ENCODE results near the gene ABCB6.
A peak's percentile ranks its signal among the peaks of the same experiment; 100 is the strongest.
"Not testable (repeated sequence)": the region's sequence is repeated elsewhere in the genome, so short reads cannot be mapped to it uniquely, and the experiment has no call there.

Gene ABCB6

DNA sequence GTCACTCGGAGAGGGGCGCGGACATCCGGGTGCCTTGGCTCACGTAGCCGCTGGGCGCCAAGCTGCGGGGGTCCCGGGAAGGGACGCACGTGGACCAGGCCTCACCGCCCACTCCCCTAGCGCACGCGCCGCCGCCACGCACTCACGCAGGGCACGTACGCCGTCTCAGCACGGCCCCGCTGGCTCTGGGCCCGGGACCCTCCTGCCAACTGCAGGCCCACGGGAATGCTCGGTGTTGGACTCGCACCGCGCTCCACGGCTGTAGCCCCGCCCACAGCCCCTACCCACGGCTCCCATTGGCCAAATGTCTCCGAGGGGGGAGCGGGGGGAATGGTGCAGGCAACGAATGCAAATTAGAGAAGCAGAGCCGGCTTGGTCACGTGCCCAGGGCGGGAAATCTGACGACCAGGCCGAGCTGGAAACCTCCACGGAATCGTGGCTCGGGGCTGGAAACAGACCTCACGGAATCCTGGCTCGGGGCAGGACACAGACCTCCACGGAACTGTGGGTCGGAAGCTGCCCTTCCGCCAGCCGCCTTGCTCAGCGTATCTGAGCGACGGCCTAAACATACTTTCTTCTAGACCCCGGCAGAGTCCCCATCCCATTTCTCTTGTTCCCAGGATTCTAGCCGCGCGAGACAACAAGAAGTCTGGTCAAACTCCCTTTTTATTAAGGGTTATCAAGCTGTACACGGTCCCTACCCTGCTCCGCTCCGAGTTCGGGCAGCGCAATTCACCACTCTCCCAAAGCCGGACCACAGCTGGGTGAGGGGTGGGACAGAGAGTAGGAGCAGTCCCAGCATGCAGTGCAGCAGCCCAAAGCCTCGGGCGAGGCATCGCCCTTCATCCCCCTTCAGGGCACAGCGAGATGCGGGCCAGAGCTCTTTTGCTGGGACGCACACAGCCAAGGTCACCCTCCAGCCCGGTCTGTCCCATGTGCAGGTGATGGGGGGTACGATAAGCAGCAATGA is at the start of gene ABCB6:
Gene ABCB6, minus strand, starts transcription at position 227 of the 970 bp plus-strand sequence. CDS start 285 bp downstream, outside the sequence.
- DNase-seq (ENCODE audit: low read depth) = peak; percentile 96

DNA sequence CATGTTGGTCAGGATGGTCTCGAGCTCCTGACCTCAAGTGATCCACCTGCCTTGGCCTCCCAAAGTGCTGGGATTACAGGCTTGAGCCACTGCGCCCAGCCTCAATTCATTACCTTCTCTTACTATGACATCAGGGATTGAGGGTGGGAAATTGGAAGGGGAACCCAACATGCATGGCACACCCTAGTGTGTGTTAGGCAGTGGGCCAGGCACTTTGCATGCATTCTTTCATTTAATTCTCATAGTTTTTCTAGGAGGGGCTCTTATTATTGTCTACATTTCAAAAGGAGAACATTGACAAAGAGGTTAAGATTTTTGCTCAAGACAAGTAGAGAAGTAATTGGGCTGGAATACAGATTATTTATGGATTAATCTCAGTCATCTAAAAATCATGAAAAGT is 49.5 kb upstream of the ABCB6 start:
- no peak for DNase-seq (ENCODE audit: low read depth)

DNA sequence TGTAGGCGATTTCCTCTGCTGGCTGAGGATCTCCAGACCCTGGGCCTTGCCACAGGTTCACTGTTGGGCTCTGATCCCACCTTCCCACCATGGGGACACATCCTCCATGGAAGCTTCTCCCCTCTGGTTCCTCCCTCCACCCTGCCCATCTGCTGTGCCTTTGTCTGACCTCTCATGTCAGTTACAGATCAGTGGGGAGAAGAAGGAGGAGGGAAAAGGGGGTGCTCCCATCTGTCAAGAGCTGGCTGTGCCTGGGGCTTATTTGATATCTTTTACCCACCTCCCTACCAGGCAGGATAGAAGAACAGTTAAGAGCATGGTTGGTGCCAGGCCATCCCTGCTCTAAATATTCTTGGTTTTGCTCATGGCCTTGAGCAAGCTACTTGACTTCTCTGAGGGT is 48.1 kb upstream of the ABCB6 start:
- DNase-seq (ENCODE audit: low read depth) = no peak

DNA sequence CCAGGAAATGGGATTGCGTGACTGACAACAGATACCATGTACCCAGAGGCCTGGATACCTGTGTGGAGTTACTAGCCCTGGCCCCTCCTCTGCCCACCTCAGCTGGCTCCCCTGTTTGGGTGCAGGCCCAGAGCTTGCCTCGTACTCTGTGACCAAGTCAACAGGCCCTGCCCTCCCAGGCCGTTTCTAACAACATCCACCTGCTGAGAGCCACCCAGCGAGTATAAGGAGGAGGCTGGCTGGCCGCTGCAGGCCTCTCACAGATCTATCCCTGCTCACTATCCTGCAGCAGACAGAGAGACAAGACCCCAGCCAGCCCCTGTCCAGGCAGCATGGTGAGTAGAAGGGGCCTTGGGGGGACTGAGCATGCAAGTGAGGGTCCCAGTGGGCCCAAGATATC is 47.5 kb upstream of the ABCB6 start:
- DNase-seq (ENCODE audit: low read depth) = no peak

DNA sequence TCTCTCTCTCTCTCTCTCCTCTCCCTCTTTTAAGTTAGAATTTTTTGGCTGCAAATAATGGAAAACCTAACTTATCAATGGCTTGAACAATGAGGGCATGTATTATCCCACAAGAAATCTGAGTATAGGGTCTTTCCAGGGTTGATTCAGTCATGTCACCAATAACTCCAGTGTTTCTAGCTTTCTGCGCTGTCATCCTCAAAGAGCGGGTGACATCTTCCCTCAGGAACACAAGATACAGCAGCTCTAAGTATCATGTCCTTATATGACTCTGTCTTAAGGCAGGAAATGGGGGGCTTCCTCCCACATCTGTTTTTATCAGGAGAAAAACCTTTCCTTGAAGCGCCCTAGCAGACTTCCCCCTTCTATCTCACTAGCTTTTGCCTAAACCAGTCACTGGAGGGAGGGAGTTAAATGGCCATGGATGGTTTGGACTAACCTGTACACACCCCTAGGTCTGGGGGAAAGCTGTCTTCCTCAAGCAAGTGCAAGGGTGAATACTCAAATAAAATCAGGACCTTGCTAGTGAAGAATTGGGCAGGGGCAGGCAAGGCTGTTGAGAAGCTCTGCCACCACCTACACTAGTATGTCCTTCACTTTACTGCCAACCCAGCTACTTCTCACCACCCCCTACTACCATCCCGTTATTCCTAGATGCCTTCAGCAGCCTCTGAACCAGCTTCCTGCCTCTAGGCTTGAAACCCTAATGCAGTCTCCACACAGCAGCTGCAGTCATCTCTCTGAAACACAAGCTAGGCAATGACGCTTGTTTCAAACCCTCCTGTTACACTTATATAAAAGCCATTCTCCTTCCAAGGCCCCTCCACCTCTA is 42.5 kb upstream of the ABCB6 start:
- no peak for DNase-seq (ENCODE audit: low read depth)

DNA sequence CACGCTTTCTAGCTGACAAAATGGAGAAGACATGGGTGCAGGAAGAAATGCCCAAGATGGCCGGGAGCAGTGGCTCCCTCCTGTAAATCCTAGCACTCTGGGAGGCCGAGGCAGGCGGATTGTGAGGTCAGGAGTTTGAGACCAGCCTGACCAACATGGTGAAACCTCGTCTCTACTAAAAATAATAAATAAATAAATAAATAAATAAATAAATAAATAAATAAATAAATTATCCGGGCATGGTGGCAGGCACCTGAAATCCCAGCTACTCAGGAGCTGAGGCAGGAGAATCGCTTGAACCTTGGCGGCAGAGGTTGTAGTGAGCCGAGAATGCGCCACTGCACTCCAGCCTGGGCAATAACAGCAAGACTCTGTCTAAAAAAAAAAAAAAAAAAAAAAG is 40.2 kb upstream of the ABCB6 start:
- DNase-seq (ENCODE audit: low read depth) = not testable (repeated sequence)

DNA sequence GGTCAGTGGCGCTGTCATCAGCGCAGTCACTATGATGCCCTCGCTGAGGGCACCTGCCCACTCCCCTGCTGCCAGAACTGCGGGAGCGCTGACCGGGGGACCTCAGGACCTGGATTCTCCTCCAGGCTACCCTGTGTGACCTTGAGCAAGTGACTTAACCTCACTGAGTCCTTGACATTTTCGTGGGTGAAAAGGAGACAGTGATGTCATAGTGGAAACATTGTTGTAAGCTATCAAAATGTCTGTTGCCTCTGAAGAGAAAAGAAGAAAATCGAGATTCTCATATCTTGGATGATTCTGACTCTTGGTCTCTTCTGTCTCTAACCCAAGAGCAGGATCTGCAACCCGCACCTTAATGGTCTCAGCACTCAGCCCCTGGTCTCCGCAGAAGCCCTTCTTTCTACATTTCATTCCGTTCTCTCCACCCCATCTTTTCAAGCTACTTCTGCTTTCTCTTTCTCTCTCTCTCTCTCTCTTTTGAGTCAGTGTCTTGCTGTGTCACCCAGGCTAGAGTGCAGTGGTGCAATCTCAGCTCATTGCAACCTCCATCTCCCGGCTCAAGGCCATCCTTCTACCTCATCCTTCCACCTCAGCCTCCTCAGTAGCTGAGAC is 35.9 kb upstream of the ABCB6 start:
- peak; percentile 15 for DNase-seq (ENCODE audit: low read depth)

DNA sequence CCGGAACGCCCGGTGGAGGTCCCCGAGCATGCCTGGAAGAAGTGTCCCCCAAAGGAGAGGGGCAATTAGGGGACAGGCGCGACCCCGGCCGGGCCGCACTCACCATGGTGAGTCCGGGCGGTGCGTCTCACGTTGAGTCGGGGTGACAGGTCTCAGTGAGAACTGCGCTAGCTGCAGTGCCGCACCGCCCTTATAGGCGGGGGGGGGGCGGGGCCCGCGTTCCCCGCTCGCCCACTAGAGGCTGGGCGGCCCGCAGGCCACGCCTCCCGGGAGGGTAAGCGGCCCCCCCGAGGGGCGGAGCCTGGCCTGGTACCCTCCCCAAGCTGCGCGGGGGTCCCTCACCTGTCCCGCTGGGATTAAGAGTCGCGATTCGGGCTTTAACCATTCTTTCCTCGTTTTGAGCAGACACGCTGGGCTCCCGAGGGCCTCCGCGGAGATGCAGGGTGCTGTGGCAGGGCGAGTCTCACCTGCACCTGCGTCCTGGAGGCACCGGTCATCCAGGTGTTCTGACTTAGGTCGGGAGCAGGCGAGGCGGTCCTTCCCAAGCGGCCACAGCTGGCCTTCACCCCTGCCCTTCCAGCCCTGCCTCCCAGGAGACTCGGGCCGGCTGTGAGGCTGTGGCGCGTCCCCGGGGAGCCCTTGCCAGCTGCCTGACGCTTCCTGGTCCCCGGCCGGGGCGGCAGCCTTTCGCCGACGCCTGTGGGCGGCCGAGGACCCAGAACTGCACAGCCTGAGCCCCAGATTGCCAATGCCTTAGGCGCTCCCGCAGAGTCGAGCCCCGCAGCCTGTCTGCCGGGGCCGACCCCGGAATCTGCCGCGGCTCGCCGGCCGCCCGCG is 35.2 kb upstream of the ABCB6 start, which contains the start of gene TUBA4A:
Gene TUBA4A, minus strand, starts transcription at position 166 of the 837 bp plus-strand sequence. Its CDS starts 60 bp downstream, at position 106.
- DNase-seq (ENCODE audit: low read depth) = peak; percentile 56

DNA sequence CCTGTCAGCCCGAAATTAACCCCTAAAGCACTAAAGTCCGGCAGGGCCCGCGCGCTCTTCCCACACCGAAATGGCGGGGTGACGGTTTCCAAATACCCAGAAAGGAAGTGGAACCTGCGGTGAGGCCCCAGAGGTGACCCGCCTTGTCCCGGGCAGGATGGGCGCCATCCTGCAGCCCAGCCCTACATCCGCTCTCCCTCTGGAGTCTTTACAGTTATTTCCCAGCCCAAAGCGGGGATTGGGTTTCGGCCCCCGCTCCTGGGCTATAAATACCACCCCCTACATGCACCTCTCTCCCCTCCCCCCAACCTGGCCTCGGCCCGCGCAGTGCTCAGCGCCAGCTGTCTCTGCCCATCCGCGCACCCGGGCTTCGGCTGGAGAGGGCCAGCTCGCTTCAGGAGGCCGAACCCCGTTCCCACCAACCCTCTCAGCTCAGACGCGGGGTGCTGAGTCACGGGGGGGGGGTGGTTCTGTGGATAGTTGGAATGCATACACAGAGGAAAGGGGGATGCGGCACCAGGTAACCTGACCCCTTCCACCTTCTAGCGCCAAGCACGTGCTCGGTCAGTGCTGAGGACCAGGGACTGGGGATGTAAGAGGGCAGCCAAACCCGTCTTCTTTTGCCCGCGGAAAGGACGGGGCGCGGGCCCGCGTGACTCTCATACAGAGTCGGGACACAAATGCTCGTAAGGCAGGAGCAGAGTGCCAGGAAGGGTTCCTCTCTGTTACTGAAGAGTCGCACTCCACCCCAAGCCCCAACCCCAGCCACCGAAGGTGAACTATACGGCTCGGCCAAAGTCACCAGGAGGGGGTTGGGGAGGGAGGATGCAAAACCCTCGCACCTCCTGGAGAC is 34.4 kb upstream of the ABCB6 start, which contains the start of gene TUBA4B:
Gene TUBA4B, plus strand, starts transcription at position 344 of the 853 bp plus-strand sequence. Its CDS starts 165 bp downstream, at position 509.
- no peak for DNase-seq (ENCODE audit: low read depth)

DNA sequence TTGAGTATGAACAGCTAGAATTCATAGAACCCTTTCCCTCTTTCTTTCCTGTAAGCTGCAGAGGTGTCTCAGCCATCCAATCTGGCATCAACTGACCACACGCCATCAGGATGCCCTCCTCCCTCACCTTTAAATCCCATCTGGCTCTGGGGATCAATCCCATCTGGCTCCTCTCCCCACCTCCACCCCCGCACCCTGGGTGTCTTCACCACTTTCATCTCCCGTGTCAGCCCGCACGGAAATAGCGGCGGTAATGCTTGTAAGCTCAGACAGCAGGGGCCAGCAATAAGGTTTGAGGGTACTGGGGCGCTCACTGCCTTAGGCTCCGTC is 33.8 kb upstream of the ABCB6 start:
- no peak for DNase-seq (ENCODE audit: low read depth)

DNA sequence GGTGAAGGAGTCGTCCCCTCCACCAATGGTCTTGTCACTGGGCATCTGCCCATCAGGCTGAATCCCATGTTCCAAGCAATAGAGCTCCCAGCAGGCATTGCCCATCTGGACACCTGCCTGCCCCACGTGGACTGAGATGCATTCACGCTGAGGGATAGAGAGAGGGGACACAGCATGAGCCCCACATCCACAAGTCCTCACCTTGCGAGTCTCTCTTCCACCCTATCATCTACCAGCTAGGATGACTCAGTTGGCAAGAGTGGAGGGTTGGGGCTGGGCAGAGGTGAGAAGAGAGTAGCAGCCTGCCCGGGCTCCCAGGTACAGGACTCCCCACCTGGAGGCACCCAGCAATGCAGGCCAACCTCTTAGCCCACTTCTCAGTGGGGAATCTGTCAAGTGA is 33.3 kb upstream of the ABCB6 start:
- no peak for DNase-seq (ENCODE audit: low read depth)

DNA sequence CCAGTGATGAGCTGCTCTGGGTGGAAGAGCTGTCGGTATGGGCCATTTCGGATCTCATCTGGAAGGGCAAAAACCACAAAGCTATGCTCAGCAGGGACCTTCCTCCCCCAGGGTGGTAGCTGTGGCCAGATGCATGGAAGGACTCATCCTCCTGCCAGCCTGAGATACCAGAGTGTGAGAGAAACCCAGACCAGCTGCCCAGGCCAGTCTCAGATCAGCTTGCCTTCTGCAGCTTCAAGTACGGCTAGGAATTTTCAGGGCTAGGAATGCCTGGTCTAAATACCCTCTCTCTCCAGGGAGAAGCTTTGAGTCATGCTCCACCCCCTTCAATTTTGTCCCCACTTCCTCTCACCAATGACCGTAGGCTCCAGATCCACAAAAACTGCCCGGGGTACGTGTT is 32.9 kb upstream of the ABCB6 start:
- DNase-seq (ENCODE audit: low read depth) = peak; percentile 27

DNA sequence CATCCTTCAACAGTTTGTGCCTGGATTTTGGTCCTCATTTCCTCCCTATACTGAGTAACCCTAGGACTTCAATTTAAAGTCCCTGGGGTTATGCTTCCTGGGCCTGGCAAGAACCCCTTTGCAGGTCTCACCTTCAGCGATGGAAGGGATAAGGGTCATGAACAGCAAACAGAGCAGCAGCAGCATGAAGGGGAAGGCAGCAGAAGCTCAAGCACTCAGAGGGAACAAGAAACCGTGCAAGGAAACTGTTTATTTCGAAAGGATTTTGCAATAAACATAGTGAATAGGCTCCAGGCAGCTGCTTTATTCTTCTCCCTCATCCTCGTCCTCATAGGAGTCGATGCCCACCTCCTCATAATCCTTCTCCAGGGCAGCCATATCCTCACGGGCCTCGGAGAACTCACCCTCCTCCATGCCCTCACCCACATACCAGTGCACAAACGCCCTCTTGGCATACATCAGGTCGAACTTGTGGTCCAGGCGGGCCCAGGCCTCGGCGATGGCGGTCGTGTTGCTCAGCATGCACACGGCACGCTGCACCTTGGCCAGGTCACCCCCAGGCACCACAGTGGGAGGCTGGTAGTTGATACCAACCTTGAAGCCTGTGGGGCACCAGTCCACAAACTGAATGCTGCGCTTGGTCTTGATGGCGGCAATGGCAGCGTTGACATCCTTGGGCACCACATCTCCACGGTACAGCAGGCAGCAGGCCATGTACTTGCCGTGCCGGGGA is 31.5 kb upstream of the ABCB6 start:
- peak; percentile 25 for DNase-seq (ENCODE audit: low read depth)

DNA sequence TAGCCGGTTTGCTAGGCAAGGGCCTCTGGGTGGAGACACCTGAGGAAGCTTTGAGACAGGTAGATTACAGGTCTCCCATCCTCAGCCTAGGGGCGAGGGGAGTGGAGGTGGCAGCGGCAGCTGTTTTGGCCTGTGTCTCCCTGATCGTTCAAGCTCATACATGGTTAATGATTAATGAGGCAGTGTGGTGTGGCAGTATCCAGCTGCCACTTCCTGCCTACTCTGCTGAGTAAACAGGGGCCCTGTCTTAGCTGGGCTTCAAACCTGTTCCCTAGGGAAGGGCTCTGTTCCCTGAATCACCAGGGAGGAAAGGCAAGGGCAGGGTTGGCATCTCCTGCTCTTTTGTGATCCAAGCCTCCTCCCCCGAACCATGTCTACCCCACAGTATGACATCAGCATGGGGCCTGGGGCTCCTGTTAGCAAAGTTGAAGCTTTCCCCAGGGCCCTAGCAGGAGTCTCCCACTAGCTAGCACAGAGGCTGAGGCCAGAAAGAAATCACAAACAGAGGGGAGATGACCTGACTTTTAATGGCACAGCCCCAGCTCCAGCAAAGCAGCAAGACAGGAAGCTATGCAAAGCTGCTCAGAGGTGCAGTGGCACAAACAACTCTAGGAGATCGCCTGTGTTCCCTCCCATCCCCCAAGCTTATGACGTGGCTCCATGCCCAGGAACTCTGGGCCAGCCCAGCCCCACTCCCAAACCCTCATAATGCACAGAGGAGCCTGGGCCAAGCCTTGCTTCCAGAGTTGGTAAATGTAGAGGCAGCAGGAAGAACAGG is 30.6 kb upstream of the ABCB6 start:
- DNase-seq (ENCODE audit: low read depth) = peak; percentile 92

DNA sequence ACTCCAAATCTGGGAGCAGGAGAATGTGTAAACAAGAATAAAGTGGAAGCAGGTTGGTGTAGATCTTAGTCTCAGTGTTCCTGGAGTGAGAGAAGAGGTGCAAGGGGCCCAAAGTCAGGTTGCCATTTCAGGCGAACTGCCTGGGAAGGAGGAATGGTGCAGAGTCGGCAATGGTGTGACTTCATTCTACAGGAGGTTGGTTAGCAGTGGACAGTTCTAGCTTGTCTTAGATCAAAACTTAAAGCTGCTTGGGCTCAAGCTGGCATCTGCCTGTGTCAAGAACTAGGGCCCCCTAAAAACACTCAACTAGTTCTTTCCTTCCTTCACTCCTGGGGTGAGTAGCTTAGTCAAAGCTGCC is 30.1 kb upstream of the ABCB6 start:
- no peak for DNase-seq (ENCODE audit: low read depth)

DNA sequence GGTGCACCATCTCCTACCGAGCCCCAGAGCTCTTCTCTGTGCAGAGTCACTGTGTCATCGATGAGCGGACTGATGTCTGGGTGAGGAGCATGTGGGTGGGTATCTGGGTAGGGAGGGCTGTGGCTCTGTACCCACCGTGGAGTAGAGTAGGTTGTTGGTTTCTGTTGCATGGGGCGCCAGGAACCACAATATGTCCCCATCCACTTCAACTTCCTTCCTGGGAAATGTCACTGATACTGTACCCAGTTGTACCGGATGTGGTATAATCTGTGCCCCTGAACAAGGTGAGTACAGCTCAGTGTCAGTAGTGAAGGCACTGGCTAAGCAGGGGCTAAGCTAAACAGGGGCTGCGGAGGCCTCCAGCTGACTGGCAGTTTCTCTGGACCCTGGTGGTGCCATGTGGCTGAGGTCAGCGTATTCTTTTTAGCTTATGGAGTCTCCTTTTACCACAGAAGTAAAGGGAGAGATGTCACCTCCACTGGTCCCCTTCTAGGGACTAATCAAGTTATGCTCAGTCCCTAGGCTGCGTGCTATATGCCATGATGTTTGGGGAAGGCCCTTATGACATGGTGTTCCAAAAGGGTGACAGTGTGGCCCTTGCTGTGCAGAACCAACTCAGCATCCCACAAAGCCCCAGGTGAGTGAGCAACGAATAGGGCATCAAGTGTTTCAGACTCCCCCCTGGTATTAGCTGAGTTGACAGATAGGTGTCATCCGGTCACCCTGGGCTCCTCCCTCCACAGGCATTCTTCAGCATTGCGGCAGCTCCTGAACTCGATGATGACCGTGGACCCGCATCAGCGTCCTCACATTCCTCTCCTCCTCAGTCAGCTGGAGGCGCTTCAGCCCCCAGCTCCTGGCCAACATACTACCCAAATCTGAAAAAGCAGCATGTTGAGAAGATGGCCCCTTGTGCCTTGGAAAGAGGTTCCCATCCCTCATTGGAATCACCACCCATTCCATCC is 29.2 kb upstream of the ABCB6 start:
- no peak for DNase-seq (ENCODE audit: low read depth)

DNA sequence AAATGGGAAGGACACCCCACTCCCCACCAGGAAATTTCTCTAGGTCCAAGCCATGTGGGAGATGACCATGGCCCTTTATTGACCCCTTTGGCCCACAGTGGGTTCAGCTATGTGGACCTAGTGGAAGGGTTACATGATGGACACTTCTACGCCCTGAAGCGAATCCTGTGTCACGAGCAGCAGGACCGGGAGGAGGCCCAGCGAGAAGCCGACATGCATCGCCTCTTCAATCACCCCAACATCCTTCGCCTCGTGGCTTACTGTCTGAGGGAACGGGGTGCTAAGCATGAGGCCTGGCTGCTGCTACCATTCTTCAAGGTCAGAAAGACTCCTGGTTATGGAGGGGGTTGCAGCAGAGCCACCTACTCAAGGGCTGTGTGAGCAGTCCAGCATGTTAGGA is 27.8 kb upstream of the ABCB6 start:
- no peak for DNase-seq (ENCODE audit: low read depth)

DNA sequence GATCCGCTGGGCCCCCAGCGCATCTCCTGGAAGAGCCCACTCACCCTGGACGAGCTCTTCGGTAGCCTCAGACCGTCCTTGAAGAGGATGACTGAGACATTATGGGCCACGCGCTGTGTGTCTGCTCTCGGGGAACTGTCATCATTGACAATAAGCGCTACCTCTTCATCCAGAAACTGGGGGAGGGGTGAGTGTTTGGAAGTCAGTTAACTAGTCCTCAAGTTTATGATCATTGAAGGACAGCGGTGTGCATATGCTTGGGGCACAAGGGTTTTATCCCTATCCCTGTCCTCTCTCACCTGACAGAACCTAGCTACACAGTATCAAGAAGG is 27.1 kb upstream of the ABCB6 start:
- DNase-seq (ENCODE audit: low read depth) = no peak
